GM12878 (cell line): ENCODE results near the gene IRAK4. TPM values are rescaled to one million over a fixed set of nuclear protein-coding genes. Genes with fewer than 3 reads are reported as not detected.
A peak's percentile ranks its signal among the peaks of the same experiment; 100 is the strongest.

Source experiments
- CHD2 ChIP-seq: IDR thresholded peaks from 2 replicates; pipeline ENCODE4 v1.6.1; 2011; ENCODE audit warnings: low read depth, low read length, improper control_type of control experiment, borderline replicate concordance
- EGR1 ChIP-seq, 2 experiments: IDR thresholded peaks; 1 replicate in 1 of 2; 2 replicates in 1 of 2; pipeline ENCODE4 v1.6.1; 2011 to 2012; ENCODE audit warnings: low read depth in 2 of 2, low read length in 2 of 2, borderline replicate concordance in 1 of 2, mild to moderate bottlenecking in 1 of 2, moderate library complexity in 1 of 2
- ESRRA ChIP-seq: IDR thresholded peaks from 2 replicates; pipeline ENCODE4 v1.6.1; 2012; ENCODE audit warnings: mild to moderate bottlenecking, low read length, improper control_type of control experiment
- MYB ChIP-seq: fragments of 150-350 bp; IDR thresholded peaks from 2 replicates; pipeline ENCODE4 v1.6.1; 2014; ENCODE audit warnings: mild to moderate bottlenecking, low read depth, low read length, borderline replicate concordance
- NFIC ChIP-seq: IDR thresholded peaks from 2 replicates; pipeline ENCODE4 v1.6.1; 2012; ENCODE audit warnings: low read depth, mild to moderate bottlenecking, inconsistent platforms, low read length, moderate library complexity
- POLR2A ChIP-seq: IDR thresholded peaks from 2 replicates; pipeline ENCODE4 v1.6.1; 2011; ENCODE audit warnings: low read depth, mild to moderate bottlenecking, low read length
- POLR2AphosphoS2 ChIP-seq: IDR thresholded peaks from 2 replicates; pipeline ENCODE4 v1.6.1; 2011; ENCODE audit warnings: low read depth, mild to moderate bottlenecking, low read length, improper control_type of control experiment, moderate library complexity
- RFX5 ChIP-seq: IDR thresholded peaks from 2 replicates; pipeline ENCODE4 v1.6.1; 2011; ENCODE audit warnings: low read depth, low read length, improper control_type of control experiment
- WRNIP1 ChIP-seq: IDR thresholded peaks from 2 replicates; pipeline ENCODE4 v1.6.1; 2011; ENCODE audit warnings: low read depth, low read length, improper control_type of control experiment, borderline replicate concordance
- ZBED1 ChIP-seq: IDR thresholded peaks from 2 replicates; pipeline ENCODE4 v1.6.1; 2016; ENCODE audit warnings: borderline replicate concordance
- ZNF384 ChIP-seq: IDR thresholded peaks from 2 replicates; pipeline ENCODE4 v1.6.1; 2012; ENCODE audit warnings: low read depth, mild to moderate bottlenecking, low read length, improper control_type of control experiment, borderline replicate concordance
- ZZZ3 ChIP-seq: IDR thresholded peaks from 2 replicates; pipeline ENCODE4 v1.6.1; 2011; ENCODE audit warnings: low read depth; ENCODE audit not compliant: control insufficient read depth, insufficient read length
- polyA plus RNA-seq, 11 experiments: library from polyadenylated mRNA; depleted of rRNA in 4 of 11; unstranded in 6 of 11; stranded (reverse) in 5 of 11; fragments of >200 nt; fragmentation: Nextera tagmentation in 4 of 11; fragmentation: Illumina TruSeq in 1 of 11; extraction: Ambion mirVana in 4 of 11; extraction: Trizol in 1 of 11; gene quantifications; 1 replicate in 1 of 11; 2 replicates in 10 of 11; pipeline versions ENCODE4 v1.2.1 to v1.2.3, GENCODE V29; 2011 to 2016; ENCODE audit warnings: inconsistent platforms in 2 of 11, missing spikeins in 2 of 11, low read depth in 1 of 11
- total RNA-seq, 4 experiments: library from RNA; depleted of rRNA in 3 of 4; stranded (reverse); fragments of >200 nt in 3 of 4; fragmentation: Illumina TruSeq in 1 of 4; extraction: Trizol in 1 of 4; gene quantifications; 2 replicates each; pipeline versions ENCODE4 v1.2.1 to v1.2.3, GENCODE V29; 2013 to 2021
- TF ChIP-seq, protein P1 (sequence below): fragments of 450-650 bp; IDR thresholded peaks from 2 replicates; pipeline ENCODE4 v1.6.1; 2018; ENCODE audit warnings: borderline replicate concordance, mild to moderate bottlenecking; ENCODE audit not compliant: partially characterized antibody
- TF ChIP-seq, protein P2 (sequence below): fragments of 450-650 bp; IDR thresholded peaks from 2 replicates; pipeline ENCODE4 v1.6.1; 2016; ENCODE audit warnings: mild to moderate bottlenecking
- TF ChIP-seq, protein P3 (sequence below): fragments of 450-650 bp; IDR thresholded peaks from 2 replicates; pipeline ENCODE4 v1.6.1; 2017; ENCODE audit warnings: mild to moderate bottlenecking, low read depth, inconsistent platforms; ENCODE audit not compliant: poor library complexity, severe bottlenecking
- TF ChIP-seq, protein P4 (sequence below): fragments of 450-650 bp; IDR thresholded peaks from 2 replicates; pipeline ENCODE4 v1.6.1; 2017; ENCODE audit warnings: mild to moderate bottlenecking, moderate library complexity

IRAK4 gene
- total and polyA plus RNA-seq, 10 of the 15 experiments (the other 5 are each of a cell fraction or from before 2014, with no cell fraction given), result 7.9 to 46.8 (median 20.9) TPM

DNA sequence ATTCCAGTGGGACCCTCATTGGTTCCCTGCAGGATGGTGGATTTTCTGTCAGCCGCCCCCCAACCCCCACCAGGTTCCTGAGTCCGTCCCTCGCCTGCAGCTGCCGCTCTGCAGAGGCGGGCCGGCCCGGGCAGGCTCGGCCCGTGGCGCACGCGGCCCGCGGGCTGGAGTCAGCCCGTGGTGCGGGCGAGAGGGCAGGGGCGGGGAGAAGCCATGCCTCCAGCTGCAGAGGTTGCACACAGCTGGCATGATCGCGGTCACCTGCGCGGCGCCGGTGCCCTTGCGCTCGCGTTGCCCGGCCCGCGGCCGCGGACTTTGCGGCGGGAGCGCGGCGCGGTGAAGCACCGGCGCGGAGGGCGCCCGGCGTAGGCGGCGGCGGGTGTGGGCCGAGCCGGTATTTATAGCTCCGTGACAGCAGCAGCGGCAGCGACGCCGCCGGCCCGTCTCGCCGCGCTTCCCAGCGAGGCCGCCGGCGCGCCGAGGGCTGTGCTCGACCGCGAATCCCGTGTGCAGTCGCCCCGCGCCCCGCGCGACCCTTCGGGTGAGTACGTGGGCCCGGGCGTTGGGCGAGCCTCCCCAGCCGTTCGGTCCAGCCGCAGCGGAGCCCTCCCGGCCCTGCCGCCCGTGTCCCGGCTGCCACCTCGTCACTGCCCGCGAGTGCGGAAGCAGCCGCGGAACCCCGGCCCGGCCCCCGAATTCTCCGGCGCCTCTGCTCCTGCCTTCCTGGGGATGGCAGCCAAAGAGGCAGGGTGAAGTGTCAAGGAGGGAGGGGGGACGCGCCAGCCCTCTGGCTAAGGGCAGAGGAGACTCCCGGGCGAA lies 77.1 kb downstream of the IRAK4 start, which contains the start of gene TMEM117 (continued):
- TF ChIP-seq, protein P1, sequence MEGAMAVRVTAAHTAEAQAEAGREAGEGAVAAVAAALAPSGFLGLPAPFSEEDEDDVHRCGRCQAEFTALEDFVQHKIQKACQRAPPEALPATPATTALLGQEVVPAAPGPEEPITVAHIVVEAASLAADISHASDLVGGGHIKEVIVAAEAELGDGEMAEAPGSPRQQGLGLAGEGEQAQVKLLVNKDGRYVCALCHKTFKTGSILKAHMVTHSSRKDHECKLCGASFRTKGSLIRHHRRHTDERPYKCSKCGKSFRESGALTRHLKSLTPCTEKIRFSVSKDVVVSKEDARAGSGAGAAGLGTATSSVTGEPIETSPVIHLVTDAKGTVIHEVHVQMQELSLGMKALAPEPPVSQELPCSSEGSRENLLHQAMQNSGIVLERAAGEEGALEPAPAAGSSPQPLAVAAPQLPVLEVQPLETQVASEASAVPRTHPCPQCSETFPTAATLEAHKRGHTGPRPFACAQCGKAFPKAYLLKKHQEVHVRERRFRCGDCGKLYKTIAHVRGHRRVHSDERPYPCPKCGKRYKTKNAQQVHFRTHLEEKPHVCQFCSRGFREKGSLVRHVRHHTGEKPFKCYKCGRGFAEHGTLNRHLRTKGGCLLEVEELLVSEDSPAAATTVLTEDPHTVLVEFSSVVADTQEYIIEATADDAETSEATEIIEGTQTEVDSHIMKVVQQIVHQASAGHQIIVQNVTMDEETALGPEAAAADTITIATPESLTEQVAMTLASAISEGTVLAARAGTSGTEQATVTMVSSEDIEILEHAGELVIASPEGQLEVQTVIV, result no peak
- TF ChIP-seq POLR2AphosphoS2 (no peak), ESRRA (no peak), NFIC (no peak), ZZZ3 (no peak), RFX5 (no peak), MYB (no peak), POLR2A (peak; percentile 87), WRNIP1 (no peak), CHD2 (0 out of 2 replicates have a peak, but pooled peaks have one; percentile 18), ZNF384 (no peak), ZBED1 (no peak), EGR1 (IDR thresholded peaks at IDR 0.05; ENCODE audit: borderline replicate concordance in 1 of 2, low read depth in 2 of 2, low read length in 2 of 2) (peak in 1 of 2 experiments; percentile 83; a peak in 2 of 3 replicates)
- TF ChIP-seq, protein P2, sequence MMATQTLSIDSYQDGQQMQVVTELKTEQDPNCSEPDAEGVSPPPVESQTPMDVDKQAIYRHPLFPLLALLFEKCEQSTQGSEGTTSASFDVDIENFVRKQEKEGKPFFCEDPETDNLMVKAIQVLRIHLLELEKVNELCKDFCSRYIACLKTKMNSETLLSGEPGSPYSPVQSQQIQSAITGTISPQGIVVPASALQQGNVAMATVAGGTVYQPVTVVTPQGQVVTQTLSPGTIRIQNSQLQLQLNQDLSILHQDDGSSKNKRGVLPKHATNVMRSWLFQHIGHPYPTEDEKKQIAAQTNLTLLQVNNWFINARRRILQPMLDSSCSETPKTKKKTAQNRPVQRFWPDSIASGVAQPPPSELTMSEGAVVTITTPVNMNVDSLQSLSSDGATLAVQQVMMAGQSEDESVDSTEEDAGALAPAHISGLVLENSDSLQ, result no peak
- TF ChIP-seq, protein P3, sequence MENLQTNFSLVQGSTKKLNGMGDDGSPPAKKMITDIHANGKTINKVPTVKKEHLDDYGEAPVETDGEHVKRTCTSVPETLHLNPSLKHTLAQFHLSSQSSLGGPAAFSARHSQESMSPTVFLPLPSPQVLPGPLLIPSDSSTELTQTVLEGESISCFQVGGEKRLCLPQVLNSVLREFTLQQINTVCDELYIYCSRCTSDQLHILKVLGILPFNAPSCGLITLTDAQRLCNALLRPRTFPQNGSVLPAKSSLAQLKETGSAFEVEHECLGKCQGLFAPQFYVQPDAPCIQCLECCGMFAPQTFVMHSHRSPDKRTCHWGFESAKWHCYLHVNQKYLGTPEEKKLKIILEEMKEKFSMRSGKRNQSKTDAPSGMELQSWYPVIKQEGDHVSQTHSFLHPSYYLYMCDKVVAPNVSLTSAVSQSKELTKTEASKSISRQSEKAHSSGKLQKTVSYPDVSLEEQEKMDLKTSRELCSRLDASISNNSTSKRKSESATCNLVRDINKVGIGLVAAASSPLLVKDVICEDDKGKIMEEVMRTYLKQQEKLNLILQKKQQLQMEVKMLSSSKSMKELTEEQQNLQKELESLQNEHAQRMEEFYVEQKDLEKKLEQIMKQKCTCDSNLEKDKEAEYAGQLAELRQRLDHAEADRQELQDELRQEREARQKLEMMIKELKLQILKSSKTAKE, result no peak
- TF ChIP-seq, protein P4, sequence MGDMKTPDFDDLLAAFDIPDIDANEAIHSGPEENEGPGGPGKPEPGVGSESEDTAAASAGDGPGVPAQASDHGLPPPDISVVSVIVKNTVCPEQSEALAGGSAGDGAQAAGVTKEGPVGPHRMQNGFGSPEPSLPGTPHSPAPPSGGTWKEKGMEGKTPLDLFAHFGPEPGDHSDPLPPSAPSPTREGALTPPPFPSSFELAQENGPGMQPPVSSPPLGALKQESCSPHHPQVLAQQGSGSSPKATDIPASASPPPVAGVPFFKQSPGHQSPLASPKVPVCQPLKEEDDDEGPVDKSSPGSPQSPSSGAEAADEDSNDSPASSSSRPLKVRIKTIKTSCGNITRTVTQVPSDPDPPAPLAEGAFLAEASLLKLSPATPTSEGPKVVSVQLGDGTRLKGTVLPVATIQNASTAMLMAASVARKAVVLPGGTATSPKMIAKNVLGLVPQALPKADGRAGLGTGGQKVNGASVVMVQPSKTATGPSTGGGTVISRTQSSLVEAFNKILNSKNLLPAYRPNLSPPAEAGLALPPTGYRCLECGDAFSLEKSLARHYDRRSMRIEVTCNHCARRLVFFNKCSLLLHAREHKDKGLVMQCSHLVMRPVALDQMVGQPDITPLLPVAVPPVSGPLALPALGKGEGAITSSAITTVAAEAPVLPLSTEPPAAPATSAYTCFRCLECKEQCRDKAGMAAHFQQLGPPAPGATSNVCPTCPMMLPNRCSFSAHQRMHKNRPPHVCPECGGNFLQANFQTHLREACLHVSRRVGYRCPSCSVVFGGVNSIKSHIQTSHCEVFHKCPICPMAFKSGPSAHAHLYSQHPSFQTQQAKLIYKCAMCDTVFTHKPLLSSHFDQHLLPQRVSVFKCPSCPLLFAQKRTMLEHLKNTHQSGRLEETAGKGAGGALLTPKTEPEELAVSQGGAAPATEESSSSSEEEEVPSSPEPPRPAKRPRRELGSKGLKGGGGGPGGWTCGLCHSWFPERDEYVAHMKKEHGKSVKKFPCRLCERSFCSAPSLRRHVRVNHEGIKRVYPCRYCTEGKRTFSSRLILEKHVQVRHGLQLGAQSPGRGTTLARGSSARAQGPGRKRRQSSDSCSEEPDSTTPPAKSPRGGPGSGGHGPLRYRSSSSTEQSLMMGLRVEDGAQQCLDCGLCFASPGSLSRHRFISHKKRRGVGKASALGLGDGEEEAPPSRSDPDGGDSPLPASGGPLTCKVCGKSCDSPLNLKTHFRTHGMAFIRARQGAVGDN, result peak; percentile 64; the same call in 1 of the 2 replicates
